IPS DF 6.9 (cell line): Measurements from ENCODE around the gene FIG4.
"Not testable (repeated sequence)": the region's sequence is repeated elsewhere in the genome, so short reads cannot be mapped to it uniquely, and the experiment has no call there.

ENCODE experiments used
- DNase-seq: peaks from one replicate; pipeline ENCODE4 v3.0.0-alpha.2; 2013; ENCODE audit warnings: low read depth, low spot score
- H3K27ac ChIP-seq: one replicate; pipeline ENCODE4 v1.5.1; 2013; ENCODE audit warnings: low read length, control low read depth
- H3K27me3 ChIP-seq: 2 replicates; pipeline ENCODE4 v1.6.1; 2013; ENCODE audit warnings: mild to moderate bottlenecking, low read length; ENCODE audit not compliant: control insufficient read depth, insufficient read depth
- H3K36me3 ChIP-seq: 2 replicates; pipeline ENCODE4 v1.6.1; 2013; ENCODE audit warnings: low read length; ENCODE audit not compliant: control insufficient read depth, insufficient read depth
- H3K4me1 ChIP-seq: 2 replicates; pipeline ENCODE4 v1.6.1; 2013; ENCODE audit warnings: low read length; ENCODE audit not compliant: control insufficient read depth, insufficient read depth
- H3K4me3 ChIP-seq: 2 replicates; pipeline ENCODE4 v1.5.1; 2013; ENCODE audit warnings: mild to moderate bottlenecking, low read length
- H3K9me3 ChIP-seq: 2 replicates; pipeline ENCODE4 v1.6.1; 2013; ENCODE audit warnings: low read length, inconsistent platforms; ENCODE audit not compliant: control insufficient read depth, insufficient read depth
- WGBS: extraction: QIAGEN DNeasy Blood & Tissue Kit; methylation state at CpG from one replicate; pipeline ENCODE4 v1.1.7; 2013; ENCODE audit warnings: mixed read lengths, missing lambda C conversion rate; ENCODE audit not compliant: insufficient read length, insufficient coverage; 5-methylcytosine and 5-hydroxymethylcytosine counted together

FIG4 gene

GRCh38 chr6:109840034-109840433, 148.9 kb downstream of the FIG4 start:
- no peak overlapping the region for H3K4me3 ChIP-seq
- H3K4me1 ChIP-seq: no peaks in the 10 kb centered on the region
- no peaks in the 10 kb centered on the region for H3K27me3 ChIP-seq
- DNase-seq: no peak
- no peaks in the 10 kb centered on the region for H3K9me3 ChIP-seq
- no peak overlapping the region for H3K27ac ChIP-seq
- H3K36me3 ChIP-seq: no peaks in the 10 kb centered on the region

- H3K27me3 ChIP-seq: no peaks in the 10 kb centered on the region
- H3K4me3 ChIP-seq: no peak overlapping the region
- no CpG with 5 or more reads among the region's 5 CpGs for WGBS
- no peaks in the 10 kb centered on the region for H3K36me3 ChIP-seq
- no peak overlapping the region for H3K27ac ChIP-seq
- H3K9me3 ChIP-seq: no peaks in the 10 kb centered on the region
- DNase-seq: no peak
- no peaks in the 10 kb centered on the region for H3K4me1 ChIP-seq
Observed at GRCh38 chr6:109840796-109841195, 149.7 kb downstream of the FIG4 start.

GRCh38 chr6:109841869-109842268, 150.8 kb downstream of the FIG4 start:
- H3K36me3 ChIP-seq: no peaks in the 10 kb centered on the region
- H3K27me3 ChIP-seq: no peaks in the 10 kb centered on the region
- H3K27ac ChIP-seq: no peak overlapping the region
- no CpG with 5 or more reads among the region's 3 CpGs for WGBS
- no peaks in the 10 kb centered on the region for H3K9me3 ChIP-seq
- DNase-seq: no peak
- H3K4me1 ChIP-seq: no peaks in the 10 kb centered on the region
- H3K4me3 ChIP-seq: no peak overlapping the region

- Histone ChIP-seq H3K27ac (no peak overlapping the region), H3K4me1 (no peaks in the 10 kb centered on the region), H3K36me3 (no peaks in the 10 kb centered on the region), H3K9me3 (no peaks in the 10 kb centered on the region), H3K4me3 (no peak overlapping the region), H3K27me3 (no peaks in the 10 kb centered on the region)
- no CpG with 5 or more reads among the region's 4 CpGs for WGBS
- DNase-seq: no peak
Observed at GRCh38 chr6:109852713-109853112, 161.6 kb downstream of the FIG4 start.

GRCh38 chr6:109853426-109853825, 162.3 kb downstream of the FIG4 start:
- Histone ChIP-seq H3K27me3 (no peaks in the 10 kb centered on the region), H3K4me1 (no peaks in the 10 kb centered on the region), H3K9me3 (no peaks in the 10 kb centered on the region), H3K4me3 (no peak overlapping the region), H3K36me3 (no peaks in the 10 kb centered on the region), H3K27ac (no peak overlapping the region)
- no peak for DNase-seq
- WGBS: no CpG with 5 or more reads among the region's 1 CpG

GRCh38 chr6:109853951-109854350, 162.9 kb downstream of the FIG4 start:
- no peaks in the 10 kb centered on the region for H3K36me3 ChIP-seq
- DNase-seq: no peak
- H3K4me1 ChIP-seq: no peaks in the 10 kb centered on the region
- no peaks in the 10 kb centered on the region for H3K9me3 ChIP-seq
- H3K4me3 ChIP-seq: no peak overlapping the region
- WGBS: no CpG with 5 or more reads among the region's 2 CpGs
- no peaks in the 10 kb centered on the region for H3K27me3 ChIP-seq
- no peak overlapping the region for H3K27ac ChIP-seq

- DNase-seq: peak; percentile 45
- Histone ChIP-seq H3K36me3 (no peaks in the 10 kb centered on the region), H3K27me3 (no peaks in the 10 kb centered on the region), H3K4me3 (no peak overlapping the region), H3K4me1 (no peaks in the 10 kb centered on the region), H3K9me3 (no peaks in the 10 kb centered on the region), H3K27ac (no peak overlapping the region)
- WGBS: no CpG with 5 or more reads among the region's 8 CpGs
Observed at GRCh38 chr6:109854541-109855308, 163.6 kb downstream of the FIG4 start.

GRCh38 chr6:109855476-109856040, 164.5 kb downstream of the FIG4 start:
- DNase-seq, H3K27me3 ChIP-seq: not testable (repeated sequence)
- no CpG with 5 or more reads among the region's 9 CpGs for WGBS

GRCh38 chr6:109861946-109862345, 170.8 kb downstream of the FIG4 start:
- Histone ChIP-seq H3K27me3 (no peaks in the 10 kb centered on the region), H3K9me3 (no peaks in the 10 kb centered on the region), H3K36me3 (no peaks in the 10 kb centered on the region), H3K27ac (no peak overlapping the region), H3K4me1 (no peaks in the 10 kb centered on the region), H3K4me3 (no peak overlapping the region)
- no peak for DNase-seq

More at GRCh38 chr6:109855476-109856040, 164.5 kb downstream of the FIG4 start:
- not testable (repeated sequence) for H3K27ac ChIP-seq, H3K4me3 ChIP-seq, H3K36me3 ChIP-seq, H3K9me3 ChIP-seq, H3K4me1 ChIP-seq

- Histone ChIP-seq H3K9me3 (no peaks in the 10 kb centered on the region), H3K4me3 (no peak overlapping the region), H3K27ac (no peak overlapping the region), H3K27me3 (no peaks in the 10 kb centered on the region), H3K4me1 (peaks cover 1% of the 10 kb centered on the region; the same call in 1 of the 2 replicates), H3K36me3 (no peaks in the 10 kb centered on the region)
- DNase-seq: no peak
- WGBS: no CpG with 5 or more reads among the region's 2 CpGs
Observed at GRCh38 chr6:109864050-109864449, 173.0 kb downstream of the FIG4 start.

- WGBS: no CpG with 5 or more reads among the region's 4 CpGs
- no peaks in the 10 kb centered on the region for H3K27me3 ChIP-seq
- no peaks in the 10 kb centered on the region for H3K9me3 ChIP-seq
- H3K4me3 ChIP-seq: no peak overlapping the region
- H3K27ac ChIP-seq: no peak overlapping the region
- H3K36me3 ChIP-seq: no peaks in the 10 kb centered on the region
- H3K4me1 ChIP-seq: peaks cover 4% of the 10 kb centered on the region
- no peak for DNase-seq
Observed at GRCh38 chr6:109865968-109866367, 174.9 kb downstream of the FIG4 start.
